ENCODE measurements around the gene POLR3H.
"Not testable (repeated sequence)": the region's sequence is repeated elsewhere in the genome, so short reads cannot be mapped to it uniquely, and the experiment has no call there.

Gene POLR3H, protein sequence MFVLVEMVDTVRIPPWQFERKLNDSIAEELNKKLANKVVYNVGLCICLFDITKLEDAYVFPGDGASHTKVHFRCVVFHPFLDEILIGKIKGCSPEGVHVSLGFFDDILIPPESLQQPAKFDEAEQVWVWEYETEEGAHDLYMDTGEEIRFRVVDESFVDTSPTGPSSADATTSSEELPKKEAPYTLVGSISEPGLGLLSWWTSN

GRCh38 chr22:41543854-41544670 is at the start of gene POLR3H:
Gene POLR3H (minus strand): TSS chr22:41544470. CDS start chr22:41544101, 369 bp downstream.
- DNase-seq (ENCODE audit: low read depth in 2 of 2) = peak; percentile 91 to 94

- DNase-seq (ENCODE audit: low read depth in 2 of 2) = not testable (repeated sequence)
Observed at GRCh38 chr22:41593336-41593960, 49.2 kb upstream of the POLR3H start.

- DNase-seq (ENCODE audit: low read depth in 2 of 2) = peak; percentile 100
Observed at GRCh38 chr22:41589391-41590241, 45.3 kb upstream of the POLR3H start, which contains the start of gene PMM1. Gene PMM1 (minus strand): TSS chr22:41589840. CDS start chr22:41589805, 35 bp downstream.

DNA sequence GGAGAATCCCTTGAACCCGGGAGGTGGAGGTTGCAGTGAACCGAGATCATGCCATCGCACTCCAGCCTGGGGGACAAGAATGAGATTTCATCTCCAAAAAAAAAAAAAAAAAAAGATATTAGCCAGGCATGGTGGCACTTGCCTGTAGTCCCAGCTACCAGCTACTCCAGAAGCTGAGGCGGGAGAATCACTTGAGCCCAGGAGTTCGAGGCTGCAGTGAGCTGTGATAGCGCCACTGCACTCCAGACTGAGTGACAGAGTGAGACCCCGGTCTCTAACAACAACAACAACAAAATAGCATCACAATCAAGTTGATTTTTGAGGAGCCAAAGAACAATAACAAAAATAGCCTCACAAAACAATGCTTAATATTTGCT is 43.1 kb upstream of the POLR3H start:
- no peak for DNase-seq (ENCODE audit: low read depth in 2 of 2)

DNA sequence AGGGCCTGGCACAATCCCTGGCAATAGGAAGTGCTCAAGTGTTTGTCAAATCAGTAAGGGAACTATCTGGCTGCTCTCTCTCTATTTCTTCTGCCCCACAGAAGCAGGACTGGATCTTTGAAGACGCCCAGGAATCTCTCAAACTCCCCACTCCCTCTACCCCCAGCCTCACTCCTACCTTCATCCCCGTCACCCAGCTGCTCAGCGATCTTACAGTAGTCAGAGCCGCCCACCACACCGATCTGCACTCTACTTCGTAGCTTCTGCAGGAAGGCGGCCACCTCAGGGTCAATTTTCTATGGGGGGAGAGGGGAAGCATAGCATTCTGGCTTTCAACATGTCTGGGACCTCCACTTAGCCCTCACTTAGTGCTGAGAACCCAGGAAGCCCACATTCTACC is 41.6 kb upstream of the POLR3H start:
- no peak for DNase-seq (ENCODE audit: low read depth in 2 of 2)

- no peak for DNase-seq (ENCODE audit: low read depth in 2 of 2)
Observed at GRCh38 chr22:41584881-41585280, 40.6 kb upstream of the POLR3H start.

DNA sequence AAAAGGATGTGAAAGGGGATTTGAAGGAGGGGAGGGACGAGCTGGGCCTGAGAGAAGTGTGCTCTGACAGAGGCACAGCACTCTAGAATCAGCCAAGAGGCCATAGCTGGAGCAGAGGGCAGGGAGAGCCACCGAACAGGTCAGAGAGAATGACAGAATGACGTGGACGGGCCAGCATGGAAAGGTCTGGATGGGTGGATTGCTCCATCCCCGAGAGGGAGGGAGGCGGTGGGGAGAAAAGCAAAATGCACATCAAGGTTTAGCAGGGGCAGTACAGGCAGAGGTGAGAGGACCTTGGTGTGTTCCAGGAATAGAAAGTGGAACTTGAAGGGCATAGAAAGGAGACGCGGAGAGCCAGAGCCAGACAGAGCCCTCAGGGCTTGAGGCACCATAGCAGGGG is 38.4 kb upstream of the POLR3H start:
- no peak for DNase-seq (ENCODE audit: low read depth in 2 of 2)

- DNase-seq (ENCODE audit: low read depth in 2 of 2) = no peak
Observed at GRCh38 chr22:41579997-41580355, 35.7 kb upstream of the POLR3H start.

- no peak for DNase-seq (ENCODE audit: low read depth in 2 of 2)
Observed at GRCh38 chr22:41579297-41579996, 35.2 kb upstream of the POLR3H start.

- no peak for DNase-seq (ENCODE audit: low read depth in 2 of 2)
Observed at GRCh38 chr22:41578818-41579217, 34.5 kb upstream of the POLR3H start.

DNA sequence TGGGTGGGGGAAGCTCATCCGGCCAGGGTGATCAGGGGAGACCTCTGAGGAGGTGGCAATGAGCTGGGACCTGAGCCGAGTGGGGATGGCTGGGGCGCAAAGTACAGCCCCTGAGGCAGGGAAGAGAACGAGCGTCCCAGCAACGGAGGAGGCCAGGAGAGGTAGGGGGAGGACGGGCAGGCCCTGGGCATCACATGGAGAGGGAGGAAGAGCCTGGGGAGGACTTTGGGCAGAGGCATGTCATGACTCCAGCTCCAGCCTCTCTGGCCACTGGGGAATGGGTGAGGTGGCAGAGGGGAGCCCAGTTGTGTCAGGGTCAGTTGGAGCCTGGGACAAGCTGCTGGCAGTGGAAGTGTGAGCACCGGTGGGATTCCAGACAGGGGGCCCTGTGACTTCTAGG is 33.8 kb upstream of the POLR3H start:
- DNase-seq (ENCODE audit: low read depth in 2 of 2) = no peak

- no peak for DNase-seq (ENCODE audit: low read depth in 2 of 2)
Observed at GRCh38 chr22:41576877-41577276, 32.6 kb upstream of the POLR3H start.

DNA sequence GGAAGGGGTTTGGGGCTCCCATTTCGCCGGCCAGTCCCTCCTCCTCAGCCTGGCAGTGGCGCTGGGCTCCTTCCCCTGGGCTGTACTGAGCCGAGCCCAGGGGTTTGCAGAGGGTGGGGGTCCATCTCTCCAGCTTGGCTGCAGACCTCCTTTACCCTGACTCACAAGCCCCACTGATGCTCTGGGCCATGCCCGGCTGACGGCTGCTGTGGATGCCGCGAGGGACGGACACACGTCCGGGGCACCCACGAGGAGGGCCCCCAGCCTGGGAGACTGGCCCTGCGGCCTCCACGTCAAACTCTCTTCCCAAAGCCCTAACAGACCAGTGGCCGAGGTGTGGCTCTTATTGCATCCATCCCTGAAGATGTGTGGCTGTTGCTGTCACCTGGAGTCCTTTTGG is 31.3 kb upstream of the POLR3H start:
- no peak for DNase-seq (ENCODE audit: low read depth in 2 of 2)

GRCh38 chr22:41574847-41575381 is 30.6 kb upstream of the POLR3H start:
- no peak for DNase-seq (ENCODE audit: low read depth in 2 of 2)

GRCh38 chr22:41573677-41574076 is 29.4 kb upstream of the POLR3H start:
- DNase-seq (ENCODE audit: low read depth in 2 of 2) = no peak

DNA sequence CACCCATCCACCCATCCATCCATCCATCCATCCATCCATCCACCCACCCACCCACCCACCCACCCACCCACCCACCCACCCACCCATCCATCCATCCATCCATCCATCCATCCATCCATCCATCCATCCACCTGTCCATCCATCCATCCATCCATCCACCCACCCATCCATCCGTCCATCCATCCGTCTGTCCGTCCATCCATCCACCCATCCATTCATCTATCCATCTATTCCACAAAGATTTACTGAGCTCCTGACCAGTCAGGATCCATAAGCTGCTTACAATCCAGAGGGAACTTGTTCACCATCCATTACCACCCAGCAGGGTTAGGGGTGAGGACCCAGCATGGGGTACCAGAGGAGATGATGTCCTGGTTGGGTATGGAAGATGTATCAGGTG is 28.0 kb upstream of the POLR3H start:
- DNase-seq (ENCODE audit: low read depth in 2 of 2) = not testable (repeated sequence)

- DNase-seq (ENCODE audit: low read depth in 2 of 2) = no peak
Observed at GRCh38 chr22:41571786-41572185, 27.5 kb upstream of the POLR3H start.

- no peak for DNase-seq (ENCODE audit: low read depth in 2 of 2)
Observed at GRCh38 chr22:41570221-41570620, 26.0 kb upstream of the POLR3H start.

DNA sequence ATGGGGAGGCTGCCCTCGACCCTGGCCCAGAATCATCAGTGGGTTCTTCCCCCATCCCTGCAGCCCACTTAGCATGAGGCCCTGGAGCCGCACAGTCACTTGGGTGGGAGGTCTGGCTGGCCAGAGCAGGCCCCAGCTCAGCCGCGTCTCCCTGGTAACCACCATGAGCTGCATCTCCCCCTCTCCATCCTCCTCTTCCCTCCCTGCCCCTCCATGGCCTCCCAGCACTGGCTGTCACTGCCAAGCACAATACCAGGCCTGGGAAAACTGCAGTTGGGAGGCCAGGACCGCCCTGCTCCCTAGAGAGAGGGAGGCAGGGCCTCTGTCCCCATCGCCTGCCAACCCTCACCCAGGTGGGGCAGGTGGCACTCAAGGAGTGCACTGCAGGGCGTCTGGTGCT is 24.5 kb upstream of the POLR3H start:
- DNase-seq (ENCODE audit: low read depth in 2 of 2) = no peak

DNA sequence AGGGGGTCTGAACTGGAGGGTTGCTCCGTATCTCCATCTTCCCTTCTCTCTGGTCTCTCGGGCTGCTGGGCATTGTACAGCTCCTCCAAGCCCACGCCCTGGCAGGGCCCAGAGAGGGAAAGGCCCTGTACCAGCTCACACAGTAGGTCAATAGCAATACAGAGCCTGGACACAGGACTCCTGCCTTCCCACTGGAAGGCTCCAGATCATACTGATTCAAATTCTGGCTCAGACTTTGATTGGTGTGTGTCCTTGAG is 23.2 kb upstream of the POLR3H start:
- no peak for DNase-seq (ENCODE audit: low read depth in 2 of 2)

- no peak for DNase-seq (ENCODE audit: low read depth in 2 of 2)
Observed at GRCh38 chr22:41565403-41566054, 21.3 kb upstream of the POLR3H start.
